Stimulated activated CD4-positive, alpha-beta T cell treated with anti-CD3 and anti-CD28 coated beads, Interleukin-4, amount 100 ng/mL, for 24 hours (primary cell): ENCODE measurements around the gene CXorf49.

Source experiments
- DNase-seq: peaks from one replicate; pipeline ENCODE4 v3.0.0-alpha.2; 2020

The CXorf49 gene

GRCh38 chrX:71671043-71671780 is 46.9 kb downstream of the CXorf49 start:
- DNase-seq = peak; percentile 74

GRCh38 chrX:71669947-71670346 is 48.1 kb downstream of the CXorf49 start:
- peak; percentile 24 for DNase-seq

- DNase-seq = no peak
These were observed 48.6 kb downstream of the CXorf49 start for GRCh38 chrX:71669492-71669891.

GRCh38 chrX:71668248-71668595 is 49.9 kb downstream of the CXorf49 start:
- no peak for DNase-seq

- DNase-seq = no peak
These were observed 50.5 kb downstream of the CXorf49 start, which contains the start of gene LOC101059915 for GRCh38 chrX:71667328-71668247. Gene LOC101059915 (plus strand): TSS chrX:71667546.

- no peak for DNase-seq
These were observed 51.6 kb downstream of the CXorf49 start for GRCh38 chrX:71666240-71667223.

GRCh38 chrX:71665747-71666146 is 52.3 kb downstream of the CXorf49 start:
- DNase-seq = no peak

GRCh38 chrX:71664889-71665491 is 53.1 kb downstream of the CXorf49 start:
- DNase-seq = no peak
